Nephron progenitor cell (in vitro differentiated cells): ENCODE results near the gene GP2.
"Not testable (repeated sequence)": the region's sequence is repeated elsewhere in the genome, so short reads cannot be mapped to it uniquely, and the experiment has no call there.

ENCODE experiments used
- DNase-seq: peaks from one replicate; pipeline ENCODE4 v3.0.0; 2021
- H3K27ac Mint-ChIP-seq: 2 replicates; pipeline ENCODE4 v1.8.0; 2021; ENCODE audit warnings: mild to moderate bottlenecking, moderate library complexity, mixed read lengths
- H3K27me3 Mint-ChIP-seq: 2 replicates; pipeline ENCODE4 v1.8.0; 2021; ENCODE audit warnings: mild to moderate bottlenecking, low read depth, mixed read lengths; ENCODE audit not compliant: poor library complexity
- H3K36me3 Mint-ChIP-seq: 2 replicates; pipeline ENCODE4 v1.8.0; 2021; ENCODE audit warnings: low read depth, mixed read lengths
- H3K4me1 Mint-ChIP-seq: 2 replicates; pipeline ENCODE4 v1.8.0; 2021; ENCODE audit warnings: mixed read lengths
- H3K4me3 Mint-ChIP-seq: 2 replicates; pipeline ENCODE4 v1.8.0; 2021; ENCODE audit warnings: mild to moderate bottlenecking, moderate library complexity, mixed read lengths
- H3K9me3 Mint-ChIP-seq: 2 replicates; pipeline ENCODE4 v1.8.0; 2021; ENCODE audit warnings: mild to moderate bottlenecking, moderate library complexity, mixed read lengths
- TF ChIP-seq, protein P1 (sequence below): fragments of 200-600 bp; sonication (generic); IDR thresholded peaks from 2 replicates; pipeline ENCODE4 v1.5.0; 2021; ENCODE audit warnings: antibody characterized with exemption

GP2 gene

DNA sequence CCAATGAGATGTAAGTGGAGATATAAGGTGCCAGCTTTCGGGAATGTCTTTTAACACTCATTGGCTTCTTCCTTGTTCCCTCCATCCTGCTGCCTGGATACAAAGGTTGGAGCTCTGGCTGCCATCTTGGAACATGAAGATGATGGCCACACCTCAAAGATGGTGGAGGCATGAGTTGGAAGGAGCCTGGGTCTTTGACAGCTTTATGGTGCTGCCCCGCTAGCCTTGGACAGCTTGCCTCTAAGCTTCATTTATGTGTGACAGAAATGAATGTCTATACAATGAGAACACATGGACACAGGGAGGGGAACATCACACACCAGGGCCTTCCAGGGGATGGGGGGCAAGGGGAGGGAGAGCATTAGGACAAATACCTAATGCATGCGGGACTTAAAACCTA lies 13.6 kb downstream of the GP2 start:
- TF ChIP-seq, protein P1, sequence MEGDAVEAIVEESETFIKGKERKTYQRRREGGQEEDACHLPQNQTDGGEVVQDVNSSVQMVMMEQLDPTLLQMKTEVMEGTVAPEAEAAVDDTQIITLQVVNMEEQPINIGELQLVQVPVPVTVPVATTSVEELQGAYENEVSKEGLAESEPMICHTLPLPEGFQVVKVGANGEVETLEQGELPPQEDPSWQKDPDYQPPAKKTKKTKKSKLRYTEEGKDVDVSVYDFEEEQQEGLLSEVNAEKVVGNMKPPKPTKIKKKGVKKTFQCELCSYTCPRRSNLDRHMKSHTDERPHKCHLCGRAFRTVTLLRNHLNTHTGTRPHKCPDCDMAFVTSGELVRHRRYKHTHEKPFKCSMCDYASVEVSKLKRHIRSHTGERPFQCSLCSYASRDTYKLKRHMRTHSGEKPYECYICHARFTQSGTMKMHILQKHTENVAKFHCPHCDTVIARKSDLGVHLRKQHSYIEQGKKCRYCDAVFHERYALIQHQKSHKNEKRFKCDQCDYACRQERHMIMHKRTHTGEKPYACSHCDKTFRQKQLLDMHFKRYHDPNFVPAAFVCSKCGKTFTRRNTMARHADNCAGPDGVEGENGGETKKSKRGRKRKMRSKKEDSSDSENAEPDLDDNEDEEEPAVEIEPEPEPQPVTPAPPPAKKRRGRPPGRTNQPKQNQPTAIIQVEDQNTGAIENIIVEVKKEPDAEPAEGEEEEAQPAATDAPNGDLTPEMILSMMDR, result no peak
- Mint-ChIP-seq H3K4me3 (no peak overlapping the region), H3K27me3 (peaks cover 29% of the 10 kb centered on the region), H3K4me1 (no peaks in the 10 kb centered on the region), H3K9me3 (no peaks in the 10 kb centered on the region), H3K36me3 (no peaks in the 10 kb centered on the region), H3K27ac (no peak overlapping the region)
- no peak for DNase-seq

DNA sequence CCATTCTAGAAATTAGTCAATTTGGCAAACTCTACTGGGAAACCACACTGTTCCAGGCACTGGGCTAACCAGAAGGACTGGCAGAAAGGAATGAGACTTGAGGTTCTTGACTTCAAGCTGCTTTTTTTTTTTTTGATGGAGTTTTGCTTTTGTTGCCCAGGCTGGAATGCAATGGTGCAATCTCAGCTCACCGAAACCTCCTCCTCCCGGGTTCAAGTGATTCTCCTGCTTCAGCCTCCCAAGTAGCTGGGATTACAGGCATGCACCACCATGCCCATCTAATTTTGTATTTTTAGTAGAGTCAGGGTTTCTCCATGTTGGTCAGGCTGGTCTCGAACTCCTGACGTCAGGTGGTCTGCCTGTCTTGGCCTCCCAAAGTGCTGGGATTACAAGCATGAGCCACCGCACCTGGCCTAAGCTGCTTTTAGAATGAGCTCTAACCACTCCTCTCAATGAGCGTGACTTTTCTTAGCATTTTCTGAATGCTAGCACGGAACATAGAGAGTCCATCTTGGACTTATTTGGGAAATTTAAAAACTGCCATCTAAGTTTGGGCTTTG lies 14.7 kb downstream of the GP2 start:
- H3K27me3 Mint-ChIP-seq, result peaks cover 22% of the 10 kb centered on the region
- not testable (repeated sequence) for H3K4me3 Mint-ChIP-seq, H3K27ac Mint-ChIP-seq, H3K36me3 Mint-ChIP-seq, H3K4me1 Mint-ChIP-seq, DNase-seq, H3K9me3 Mint-ChIP-seq

DNA sequence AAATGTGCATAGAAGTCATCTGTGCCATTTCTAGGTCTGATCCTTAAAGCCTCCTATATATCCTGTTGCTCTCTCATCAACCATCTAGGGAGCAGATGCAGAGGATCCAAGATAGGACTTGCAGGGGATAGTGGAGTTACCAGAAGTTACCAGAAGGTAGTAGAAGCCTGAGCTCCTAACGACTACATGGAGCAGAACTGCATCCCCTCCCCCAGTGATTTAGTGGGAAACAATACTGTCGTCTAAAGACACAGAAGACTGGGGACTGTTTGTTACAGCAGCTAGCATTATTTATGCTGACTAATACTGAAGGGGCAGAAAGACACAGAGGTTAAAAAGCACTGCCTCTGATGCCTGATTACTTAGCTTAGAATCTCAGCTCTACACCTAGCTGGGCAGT lies 15.8 kb downstream of the GP2 start:
- Mint-ChIP-seq H3K4me3 (no peak overlapping the region), H3K36me3 (no peaks in the 10 kb centered on the region), H3K4me1 (no peaks in the 10 kb centered on the region), H3K27me3 (peaks cover 13% of the 10 kb centered on the region), H3K27ac (no peak overlapping the region), H3K9me3 (no peaks in the 10 kb centered on the region)
- no peak for DNase-seq
- TF ChIP-seq, protein P1, result no peak

DNA sequence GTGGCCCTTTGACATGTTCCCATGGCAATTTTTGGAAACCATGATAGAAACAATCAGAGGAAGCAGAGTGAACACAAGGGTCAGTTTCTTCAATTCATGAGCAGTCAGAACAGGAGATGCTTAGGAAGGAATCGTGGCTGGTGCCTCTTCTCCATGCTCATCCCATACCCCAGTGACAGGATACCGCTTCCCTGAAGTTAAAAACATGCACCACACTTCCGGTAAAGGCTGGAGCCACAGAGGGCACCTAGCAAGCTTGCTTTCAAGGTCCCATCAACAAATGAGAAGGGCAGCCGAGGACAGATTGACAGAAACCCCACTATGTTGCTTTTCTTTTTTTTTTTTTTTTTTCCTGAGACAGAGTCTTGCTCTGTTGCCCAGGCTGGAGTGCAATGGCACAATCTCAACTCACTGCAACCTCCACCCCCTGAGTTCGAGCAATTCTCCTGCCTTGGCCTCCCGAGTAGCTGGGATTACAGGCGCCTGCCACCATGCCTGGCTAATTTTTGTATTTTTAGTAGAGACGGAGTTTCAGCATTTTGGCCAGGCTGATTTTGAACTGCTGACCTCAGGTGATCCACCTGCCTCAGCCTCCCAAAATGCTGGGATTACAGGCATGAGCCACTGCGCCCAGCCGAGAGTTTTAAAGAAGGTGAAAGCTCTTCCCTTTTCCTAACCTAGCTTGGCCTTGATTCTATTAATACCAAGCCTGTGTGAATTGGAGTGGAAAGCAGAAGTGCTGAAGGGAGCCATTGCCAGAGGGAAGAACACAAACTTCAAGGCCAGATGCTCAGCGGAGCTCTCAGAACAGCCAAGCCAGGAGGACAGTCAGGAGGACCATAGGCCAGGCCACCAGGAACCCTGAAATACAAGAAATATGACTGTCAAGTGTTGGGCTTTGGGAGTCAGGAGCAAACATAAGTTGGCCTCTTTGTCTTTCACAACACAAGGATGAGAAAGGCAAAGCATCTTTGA lies 16.6 kb downstream of the GP2 start:
- Mint-ChIP-seq H3K36me3 (no peaks in the 10 kb centered on the region), H3K4me3 (no peak overlapping the region), H3K4me1 (no peaks in the 10 kb centered on the region), H3K9me3 (no peaks in the 10 kb centered on the region), H3K27me3 (peaks cover 7% of the 10 kb centered on the region), H3K27ac (no peak overlapping the region)
- TF ChIP-seq, protein P1, result no peak
- DNase-seq, result no peak

DNA sequence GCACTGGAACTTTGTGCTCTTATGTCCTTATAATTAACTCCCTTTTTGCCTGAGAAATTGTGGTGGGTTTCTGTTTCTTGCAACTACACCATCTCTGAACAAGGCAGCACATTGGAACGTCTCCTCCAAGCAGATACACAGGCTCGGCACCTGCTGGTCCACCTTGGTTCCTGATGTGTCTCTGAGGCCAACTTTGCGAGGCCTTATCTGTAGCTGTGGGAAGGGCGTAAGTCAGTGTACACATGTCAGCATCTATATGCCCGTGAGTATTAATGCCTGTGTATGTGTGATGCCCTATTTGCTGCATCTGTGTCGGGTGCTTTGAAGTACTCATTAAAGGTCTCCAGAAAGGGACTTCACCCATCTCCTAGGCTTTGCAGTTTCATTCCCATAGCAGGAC lies 17.5 kb downstream of the GP2 start:
- DNase-seq, result no peak
- H3K27me3 Mint-ChIP-seq, result peaks cover 6% of the 10 kb centered on the region
- H3K27ac Mint-ChIP-seq, result no peak overlapping the region

More for the DNA sequence above, 17.5 kb downstream of the GP2 start:
- no peaks in the 10 kb centered on the region for H3K9me3 Mint-ChIP-seq
- no peaks in the 10 kb centered on the region for H3K36me3 Mint-ChIP-seq
- no peak overlapping the region for H3K4me3 Mint-ChIP-seq
- no peaks in the 10 kb centered on the region for H3K4me1 Mint-ChIP-seq
- TF ChIP-seq, protein P1, result no peak
